ENCODE results near the gene CMTM3. TPM values are rescaled to one million over a fixed set of nuclear protein-coding genes. Genes with fewer than 3 reads are reported as not detected.

The CMTM3 gene
- polyA plus RNA-seq, 1 of the 3 experiments (the other 2 are of a cell fraction), result 69.4 TPM

DNA sequence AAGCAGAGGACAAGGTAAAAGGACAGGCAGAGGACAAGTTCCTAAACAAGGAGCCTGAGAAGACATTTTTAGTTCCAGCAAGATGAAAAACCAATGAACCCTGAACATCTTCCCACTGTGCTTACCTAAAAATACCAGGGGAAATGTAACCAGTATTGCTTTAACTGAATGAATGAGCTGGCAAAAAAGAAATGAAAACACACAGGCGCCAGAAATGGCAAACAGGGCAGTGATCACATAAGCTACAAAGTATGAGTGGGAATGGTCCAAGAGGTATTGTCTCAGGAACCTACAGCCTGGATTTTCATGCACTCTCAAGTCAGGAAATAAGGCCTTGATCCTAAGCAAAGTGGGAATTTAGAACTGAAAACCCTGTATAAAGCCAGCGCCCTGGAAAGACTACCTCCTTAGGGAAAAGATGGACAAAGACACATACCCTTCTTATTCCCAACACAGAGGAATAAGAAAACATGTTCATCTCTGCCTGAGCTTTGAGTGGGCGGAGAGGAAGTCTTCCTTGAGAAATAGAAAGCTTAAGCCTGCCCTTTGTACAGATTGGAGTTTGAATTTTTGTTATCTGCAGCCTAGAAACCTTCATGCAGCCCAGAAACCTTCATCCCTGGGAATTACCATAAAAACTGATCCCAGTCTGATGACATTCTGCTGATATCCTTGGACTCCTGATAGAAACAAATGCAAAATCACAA, 23.1 kb upstream of the CMTM3 start:
- H3K27ac ChIP-seq (ENCODE audit: low read depth in 2 of 2, low read length in 1 of 2), result peak overlapping the region; percentile 7 to 52; a peak in 3 of 4 replicates

DNA sequence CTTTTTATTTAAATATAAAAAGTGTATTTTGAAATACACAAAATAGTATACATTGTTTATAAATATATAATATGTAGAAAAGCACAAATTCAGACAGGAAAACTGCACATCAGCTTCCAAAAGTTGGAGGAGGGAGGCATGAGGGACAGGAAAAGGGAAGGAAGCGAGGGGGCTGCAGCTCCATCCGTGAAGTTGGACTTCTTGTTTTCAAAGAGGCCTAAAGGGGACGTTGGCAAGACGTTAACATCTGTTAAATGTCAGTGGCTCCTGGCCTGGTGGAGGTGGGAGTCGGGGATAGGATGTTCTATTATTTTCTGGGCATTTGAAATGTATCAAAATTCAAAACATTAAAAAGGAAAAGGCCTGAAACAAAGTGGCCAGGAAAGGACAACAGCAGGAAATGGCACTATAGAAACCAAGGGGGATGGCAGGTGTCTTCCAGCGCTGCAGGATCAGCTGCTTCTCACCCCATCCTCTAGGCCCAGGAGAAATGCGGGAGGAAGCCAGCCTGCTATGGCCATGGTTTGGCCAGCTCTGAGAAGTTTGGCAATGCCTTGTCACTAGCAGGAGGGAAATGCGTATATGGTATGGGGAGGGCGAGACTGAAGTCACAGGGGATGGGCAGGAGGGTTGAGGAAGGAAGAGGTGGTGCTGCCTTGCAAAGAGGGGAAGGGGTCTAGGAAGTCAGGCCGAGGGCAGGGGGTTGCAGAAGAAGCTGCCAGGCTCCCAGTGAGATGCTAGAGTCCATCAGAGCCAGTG, 18.8 kb upstream of the CMTM3 start:
- H3K9me2 ChIP-seq, result no peaks in the 10 kb centered on the region
- no peak overlapping the region for H3K4me3 ChIP-seq (ENCODE audit: low read depth in 2 of 2, low read length in 1 of 2)
- H4K20me1 ChIP-seq (ENCODE audit: insufficient read depth), result no peaks in the 10 kb centered on the region
- no peak for TF ChIP-seq TCF12 (IDR thresholded peaks at IDR 0.05)
- no peak for TF ChIP-seq CTCF (IDR thresholded peaks at IDR 0.05)
- TF ChIP-seq FOSL2 (IDR thresholded peaks at IDR 0.05; ENCODE audit: borderline replicate concordance, low read depth), result no peak
- no peak for TF ChIP-seq NRF1 (IDR thresholded peaks at IDR 0.05; ENCODE audit: low read depth, low read length)
- TF ChIP-seq RFX5 (IDR thresholded peaks at IDR 0.05; ENCODE audit: low read length), result no peak
- no peak for TF ChIP-seq USF1 (IDR thresholded peaks at IDR 0.05; ENCODE audit: borderline replicate concordance, low read depth)
- TF ChIP-seq YY1 (IDR thresholded peaks at IDR 0.05; ENCODE audit: low read depth), result no peak
- no peak for TF ChIP-seq EP300 (IDR thresholded peaks at IDR 0.05; ENCODE audit: borderline replicate concordance in 1 of 2, low read depth in 1 of 2, low read length in 1 of 2)
- no peak for TF ChIP-seq GATA2 (CRISPR knock-in tag; IDR thresholded peaks at IDR 0.05)
- TF ChIP-seq SMC3 (IDR thresholded peaks at IDR 0.05; ENCODE audit: low read depth, low read length), result no peak
- no peak for TF ChIP-seq GABPA (IDR thresholded peaks at IDR 0.05; ENCODE audit: low read depth)
- no peaks in the 10 kb centered on the region for H3K79me2 ChIP-seq (ENCODE audit: insufficient read depth)
- H3K9ac ChIP-seq, result no peak overlapping the region
- H3K27ac ChIP-seq (ENCODE audit: low read depth in 2 of 2, low read length in 1 of 2), result no peak overlapping the region
- H3K9me3 ChIP-seq, result no peaks in the 10 kb centered on the region
- whole genome bisulfite sequencing (ENCODE audit: low lambda C conversion rate), result 86% methylated on average over 10 of the region's 10 CpGs
- H3K36me3 ChIP-seq (replicated peaks in 1 of 2; ENCODE audit: control insufficient read depth in 1 of 2, insufficient read depth in 2 of 2, low read length in 1 of 2), result no peaks in the 10 kb centered on the region
- DNase-seq, result no peak
- no peak overlapping the region for H3K4me2 ChIP-seq
- H3K4me1 ChIP-seq (ENCODE audit: control insufficient read depth in 1 of 2, insufficient read depth in 2 of 2, low read depth in 1 of 2, low read length in 1 of 2), result peaks cover 0 to 11% of the 10 kb centered on the region in 2 experiments; a peak in 2 of 4 replicates
- ChIA-PET CTCF (interaction anchor here (0.6 to 1.6 kb wide), 3 partner anchors 8 to 23 kb away, joined by 3 read pairs; no protein-coding TSS in a partner anchor), POLR2A (no interaction called here)
- H3K27me3 ChIP-seq (ENCODE audit: insufficient read depth), result no peaks in the 10 kb centered on the region
- H3F3A ChIP-seq (replicated peaks; ENCODE audit: insufficient read depth), result peaks cover 7% of the 10 kb centered on the region
- no peak overlapping the region for H2AFZ ChIP-seq (ENCODE audit: low read depth)

More for the DNA sequence above, 23.1 kb upstream of the CMTM3 start:
- DNase-seq, result no peak
- peaks cover 7% of the 10 kb centered on the region for H3F3A ChIP-seq (replicated peaks; ENCODE audit: insufficient read depth)
- peaks cover 0 to 16% of the 10 kb centered on the region in 2 experiments; a peak in 2 of 4 replicates for H3K4me1 ChIP-seq (ENCODE audit: control insufficient read depth in 1 of 2, insufficient read depth in 2 of 2, low read depth in 1 of 2, low read length in 1 of 2)
- no peaks in the 10 kb centered on the region for H3K79me2 ChIP-seq (ENCODE audit: insufficient read depth)
- no peak for TF ChIP-seq JUND (IDR thresholded peaks at IDR 0.05)
- TF ChIP-seq RXRA (IDR thresholded peaks at IDR 0.05; ENCODE audit: borderline replicate concordance, low read depth), result no peak
- H3K36me3 ChIP-seq (replicated peaks in 1 of 2; ENCODE audit: control insufficient read depth in 1 of 2, insufficient read depth in 2 of 2, low read length in 1 of 2), result no peaks in the 10 kb centered on the region
- no peaks in the 10 kb centered on the region for H3K9me2 ChIP-seq
- no peak overlapping the region for H3K4me3 ChIP-seq (ENCODE audit: low read depth in 2 of 2, low read length in 1 of 2)
- H3K4me2 ChIP-seq, result peak overlapping the region; percentile 44
- ChIA-PET CTCF (interaction anchor here (1.2 to 2.8 kb wide), 2 partner anchors 19 to 27 kb away, joined by 4 to 9 read pairs; no protein-coding TSS in a partner anchor), POLR2A (no interaction called here)
- H3K27me3 ChIP-seq (ENCODE audit: insufficient read depth), result no peaks in the 10 kb centered on the region
- H4K20me1 ChIP-seq (ENCODE audit: insufficient read depth), result no peaks in the 10 kb centered on the region
- H2AFZ ChIP-seq (ENCODE audit: low read depth), result peak overlapping the region; percentile 56; the same call in 1 of the 2 replicates
- no peak overlapping the region for H3K9ac ChIP-seq
- H3K9me3 ChIP-seq, result no peaks in the 10 kb centered on the region
- 88% methylated on average over 3 of the region's 3 CpGs for WGBS (ENCODE audit: low lambda C conversion rate)

All from SK-N-SH (cell line).